Skin of body (tissue), 2 donors: ENCODE results near the gene POLR2B. TPM values are rescaled to one million over a fixed set of nuclear protein-coding genes. Genes with fewer than 3 reads are reported as not detected.
A peak's percentile ranks its signal among the peaks of the same experiment; 100 is the strongest.
"Not testable (repeated sequence)": the region's sequence is repeated elsewhere in the genome, so short reads cannot be mapped to it uniquely, and the experiment has no call there.

Experiments used
- DNase-seq: peaks from one replicate; lab custom pipeline; 2025; lab: John Stamatoyannopoulos, UW
- total RNA-seq: library from RNA; depleted of rRNA; stranded (reverse); fragments of >200 nt; gene quantifications from one replicate; pipeline ENCODE4 v1.2.3, GENCODE V29; 2014

The POLR2B gene
- total RNA-seq, 1 donor from 2014 or later = 97.7 TPM

DNA sequence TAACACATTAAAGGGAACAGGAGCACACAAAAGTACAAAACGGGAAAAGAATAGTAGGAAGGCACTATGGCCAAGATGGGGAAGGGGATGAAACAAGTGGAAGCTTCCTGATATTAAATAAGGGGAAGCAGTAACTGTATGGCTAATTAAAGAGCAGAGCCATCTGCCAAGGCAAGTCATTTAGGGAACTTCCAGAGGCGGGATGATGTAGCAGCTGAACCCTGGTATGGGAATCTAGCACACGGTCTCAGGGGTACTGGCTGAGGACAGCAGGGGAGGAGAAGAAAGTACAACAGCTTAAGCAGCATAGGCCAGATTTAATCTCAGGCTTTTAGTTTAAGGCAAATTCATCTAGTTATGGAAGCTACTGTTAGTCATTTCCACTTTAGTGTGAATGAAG lies 72.4 kb downstream of the POLR2B start:
- peak; percentile 14 for DNase-seq

GRCh38 chr4:57051524-57051923 lies 72.8 kb downstream of the POLR2B start:
- DNase-seq = no peak

DNA sequence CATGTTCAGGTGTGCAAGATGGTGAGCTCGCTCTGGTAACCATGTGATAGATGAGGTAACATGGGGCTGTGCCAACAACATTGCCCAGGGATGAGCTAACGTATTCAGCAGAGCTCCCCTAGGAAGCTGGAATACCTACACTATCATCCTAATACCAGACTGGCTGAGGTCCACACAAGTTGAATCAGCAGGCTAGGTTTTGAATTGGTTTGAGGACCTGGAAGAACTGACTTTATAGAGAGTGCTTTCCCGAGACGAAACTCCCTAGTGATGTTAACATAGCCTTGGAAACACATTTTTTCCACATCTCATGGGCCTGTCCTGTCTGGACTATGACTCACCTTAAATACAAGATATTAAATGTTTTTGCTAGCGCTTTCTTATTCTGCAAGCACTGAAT lies 74.8 kb downstream of the POLR2B start:
- no peak for DNase-seq

GRCh38 chr4:57055886-57056285 lies 77.2 kb downstream of the POLR2B start:
- no peak for DNase-seq

DNA sequence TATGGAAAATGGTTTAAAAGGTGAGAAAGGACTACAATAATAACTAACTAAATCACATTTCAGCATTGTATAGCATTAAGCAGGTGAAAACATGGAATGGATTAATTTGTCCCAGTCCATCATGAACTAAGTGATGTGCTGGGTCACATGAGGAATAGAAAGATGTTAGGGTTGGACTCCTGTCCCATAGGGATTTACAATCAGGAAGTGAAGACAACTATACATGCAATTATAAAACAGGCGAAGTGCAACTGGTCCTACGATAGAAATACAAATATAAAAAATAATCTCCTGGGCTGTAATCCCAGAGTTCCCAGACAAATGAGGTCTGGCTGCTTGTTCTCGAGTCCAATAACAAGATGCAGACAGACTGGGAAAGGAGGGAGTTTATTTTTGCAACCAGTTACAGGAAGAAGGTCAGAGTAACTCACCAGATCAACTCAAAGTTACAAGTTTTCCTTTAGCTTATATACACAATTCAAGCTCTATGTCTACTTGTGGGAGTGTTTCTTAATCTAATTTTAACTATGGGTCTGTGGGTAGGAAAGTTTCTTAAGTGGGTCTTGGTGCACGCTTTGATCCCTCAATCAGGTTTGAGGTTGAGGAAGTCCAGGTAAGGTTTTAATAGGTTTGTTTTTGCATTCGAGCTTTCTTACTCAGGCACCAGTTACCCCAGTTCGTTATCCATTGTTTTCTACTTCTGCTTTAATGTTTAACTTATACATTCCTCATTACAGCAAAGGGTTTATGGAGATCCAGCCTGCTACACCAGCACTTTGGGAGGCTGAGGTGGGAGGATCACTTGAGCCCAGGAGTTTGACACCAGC lies 81.4 kb downstream of the POLR2B start:
- DNase-seq = no peak

GRCh38 chr4:57060717-57061067 lies 82.0 kb downstream of the POLR2B start:
- not testable (repeated sequence) for DNase-seq

DNA sequence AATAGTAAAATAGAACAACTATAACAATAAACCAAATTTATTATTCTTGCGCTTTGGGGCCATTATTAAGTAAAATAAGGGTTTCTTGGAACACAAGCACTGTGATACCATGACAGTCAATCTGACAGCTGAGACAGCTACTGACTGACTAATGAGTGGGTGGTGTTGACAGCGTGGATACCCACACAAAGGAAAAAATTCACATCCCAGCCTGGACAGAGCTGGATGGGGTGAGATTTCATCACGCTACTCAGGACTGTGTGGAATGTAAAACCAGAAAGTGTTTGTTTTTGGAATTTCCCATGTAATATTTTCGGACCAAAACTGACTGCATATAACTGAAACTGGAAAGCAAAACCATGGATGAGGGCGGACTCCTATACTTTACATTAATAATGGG lies 82.7 kb downstream of the POLR2B start:
- no peak for DNase-seq

DNA sequence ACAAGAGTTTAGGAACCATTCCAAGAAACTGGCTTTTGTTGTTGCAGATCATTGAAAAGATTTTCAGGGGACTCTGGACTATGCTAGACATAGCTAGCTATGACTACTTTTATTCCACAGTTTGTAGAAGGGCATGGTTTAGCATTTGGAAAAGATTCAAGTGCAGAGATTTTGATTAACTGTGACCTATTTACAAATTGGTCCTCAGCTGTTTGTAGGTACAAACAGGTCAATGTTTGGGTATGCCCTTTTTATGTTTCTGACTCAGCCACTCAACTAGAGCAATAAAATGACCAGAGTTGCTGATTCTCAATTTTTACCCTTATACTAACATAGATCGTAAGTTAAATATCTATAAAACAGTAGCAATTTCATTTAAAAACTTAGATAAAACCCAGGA lies 84.8 kb downstream of the POLR2B start:
- DNase-seq = no peak

- DNase-seq = no peak
Measured at GRCh38 chr4:57064120-57064519, 85.4 kb downstream of the POLR2B start.

GRCh38 chr4:57064811-57065711 lies 86.4 kb downstream of the POLR2B start:
- peak; percentile 30 for DNase-seq

DNA sequence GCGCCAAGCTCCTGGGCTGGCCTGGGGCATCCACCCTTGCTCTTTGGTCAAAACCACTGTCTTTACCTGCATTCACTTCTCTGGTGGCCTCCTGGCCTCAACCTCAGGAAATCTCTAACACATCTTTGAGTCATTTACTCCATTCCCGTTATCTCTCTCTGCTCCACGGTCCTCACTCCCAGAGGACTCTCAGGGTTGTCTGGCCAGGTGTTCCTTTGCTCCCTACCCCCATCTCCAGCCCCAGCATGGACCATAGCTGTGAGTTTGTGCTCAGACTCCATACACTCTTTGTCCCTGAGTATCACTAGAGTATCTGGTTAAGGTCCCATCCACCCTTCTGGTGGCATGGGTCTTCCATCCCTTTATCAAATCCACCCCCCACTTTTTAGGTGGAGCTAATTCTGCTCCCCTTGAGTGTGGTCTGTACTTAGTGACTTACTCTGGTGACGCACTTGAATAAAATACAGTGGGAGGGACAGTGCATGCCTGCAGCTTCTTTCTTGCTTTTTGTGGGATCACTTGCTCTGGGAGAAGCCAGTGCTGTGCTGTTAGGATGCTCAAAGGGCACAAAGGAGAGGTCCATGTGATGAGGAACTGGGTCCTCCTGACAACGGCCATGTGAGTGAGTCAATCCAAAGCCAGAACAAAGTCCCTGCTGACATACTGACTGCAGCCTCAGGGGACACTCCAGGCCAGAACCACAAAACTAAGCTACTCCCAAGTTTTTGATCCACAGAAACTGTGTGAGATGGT lies 87.2 kb downstream of the POLR2B start:
- no peak for DNase-seq

DNA sequence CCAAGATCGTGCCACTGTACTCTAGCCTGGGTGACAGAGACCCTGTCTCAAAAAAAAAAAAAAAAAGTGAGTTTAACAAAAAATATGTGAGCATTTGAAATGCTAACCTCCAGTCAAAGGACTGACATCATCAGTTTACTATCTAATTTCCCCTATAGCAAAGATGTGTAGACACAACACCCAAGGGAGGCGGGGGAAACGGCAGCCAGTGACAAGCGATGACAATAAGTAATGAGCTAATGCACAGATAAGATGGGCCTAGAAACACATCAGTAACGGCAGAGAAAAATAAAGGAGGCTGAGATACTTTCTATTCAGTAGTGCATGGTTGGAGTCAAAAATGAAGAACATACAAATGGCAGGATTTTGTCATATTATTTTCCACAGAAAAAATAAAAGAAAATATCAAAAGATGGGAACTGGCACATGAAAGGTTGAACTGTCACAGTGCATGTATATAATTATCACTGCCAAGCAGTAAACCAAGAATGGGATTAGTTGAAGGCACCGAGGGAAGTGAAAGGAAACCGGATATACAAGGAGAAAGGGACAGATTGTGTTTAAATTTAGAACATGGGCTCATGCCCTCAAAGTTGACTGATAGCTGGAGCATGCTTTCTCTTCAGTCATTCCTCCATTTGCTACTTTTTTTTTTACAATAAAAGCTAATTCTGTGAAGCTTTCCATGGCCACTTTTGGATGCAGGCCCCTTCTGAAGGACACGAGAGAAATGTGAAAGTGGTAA lies 89.7 kb downstream of the POLR2B start:
- DNase-seq = no peak

GRCh38 chr4:57070461-57070860 lies 91.8 kb downstream of the POLR2B start:
- no peak for DNase-seq

GRCh38 chr4:57071326-57071725 lies 92.6 kb downstream of the POLR2B start:
- no peak for DNase-seq

DNA sequence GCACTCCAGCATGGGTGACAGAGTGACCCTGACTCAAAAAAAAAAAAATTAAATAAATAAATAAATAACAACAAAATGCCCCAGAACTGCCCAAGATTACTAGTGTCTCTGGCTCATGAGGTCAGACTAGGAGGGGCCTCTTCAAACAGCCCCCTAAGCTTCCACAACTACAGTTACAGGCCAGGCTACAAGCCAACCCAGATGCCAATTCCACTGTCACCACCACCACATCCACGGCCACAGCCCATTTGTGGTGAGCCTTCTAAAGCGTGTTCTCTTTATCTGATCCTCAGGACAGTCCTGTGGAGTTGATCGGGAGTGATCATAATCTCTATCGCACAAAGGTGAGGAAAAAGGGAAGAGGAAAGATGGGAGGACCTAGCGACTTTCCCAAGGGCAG lies 94.9 kb downstream of the POLR2B start:
- no peak for DNase-seq

- no peak for DNase-seq
Measured at GRCh38 chr4:57074744-57075143, 96.0 kb downstream of the POLR2B start.

GRCh38 chr4:57075367-57075766 lies 96.7 kb downstream of the POLR2B start:
- no peak for DNase-seq

DNA sequence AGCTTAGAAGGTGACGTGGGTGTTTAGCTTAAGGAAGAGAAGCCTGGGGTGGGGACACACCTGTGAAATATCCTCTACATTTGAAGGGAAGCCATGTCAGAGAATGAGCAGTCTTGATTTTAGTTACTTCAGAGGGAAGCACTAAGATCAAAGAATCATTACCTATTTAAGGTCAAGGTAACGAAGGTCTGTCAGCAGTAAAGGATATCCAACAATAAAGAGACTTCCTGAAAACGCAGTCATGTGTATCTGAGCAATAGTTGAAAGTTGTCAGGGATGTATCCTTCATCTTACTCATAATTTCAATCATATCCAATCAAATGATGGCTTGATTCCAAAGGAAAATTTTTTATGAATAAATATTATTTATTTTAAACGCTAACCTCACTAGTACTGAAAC lies 98.0 kb downstream of the POLR2B start:
- DNase-seq = no peak

DNA sequence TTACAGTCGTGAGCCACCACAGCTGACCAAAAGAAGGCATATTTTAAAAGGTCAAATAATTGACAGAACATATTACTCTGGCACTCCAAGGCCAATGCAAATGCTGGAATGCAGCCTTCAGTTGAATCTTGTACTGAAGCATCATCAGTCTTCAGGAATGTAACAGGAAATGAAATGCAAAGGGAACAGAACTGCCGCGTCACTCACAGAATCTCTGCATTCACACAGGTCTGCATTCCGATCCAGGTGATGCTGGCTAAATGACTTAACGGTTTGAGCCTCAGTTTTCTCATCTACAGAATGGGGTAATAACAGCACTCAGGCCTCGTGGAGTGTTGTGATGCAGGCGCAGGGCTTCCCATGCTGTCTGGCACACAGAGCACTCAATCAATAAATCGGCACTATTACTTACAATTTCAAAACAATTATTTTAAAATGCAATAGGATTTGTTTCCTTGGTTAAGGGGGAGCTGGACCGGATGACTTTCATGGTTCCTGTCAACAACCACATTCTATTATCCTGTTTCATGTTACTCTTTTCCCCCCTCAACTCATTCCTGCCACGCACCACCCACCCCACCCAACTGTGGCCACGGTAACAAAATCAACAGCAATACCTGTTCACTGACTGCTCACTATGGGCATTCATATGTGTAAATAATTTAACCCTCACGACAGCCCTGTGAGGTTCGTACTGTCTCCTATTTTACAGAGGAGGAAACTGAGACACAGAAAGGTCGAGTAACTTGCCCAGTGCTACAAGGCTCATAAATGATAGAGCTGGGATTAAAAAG lies 99.1 kb downstream of the POLR2B start:
- DNase-seq = no peak
